Activated CD8-positive, alpha-beta memory T cell treated with anti-CD3 and anti-CD28 coated beads for 4 hours (primary cell): ENCODE data around the gene TGIF2.
"Not testable (repeated sequence)": the region's sequence is repeated elsewhere in the genome, so short reads cannot be mapped to it uniquely, and the experiment has no call there.

ENCODE experiments used
- DNase-seq, 2 donors: peaks; one replicate each; pipeline ENCODE4 v3.0.0-alpha.2; 2020; ENCODE audit warnings: low read depth in 2 of 2

Gene TGIF2

GRCh38 chr20:36547186-36548005 is 26.0 kb upstream of the TGIF2 start:
- no peak for DNase-seq

GRCh38 chr20:36548006-36548315 is 25.4 kb upstream of the TGIF2 start:
- no peak for DNase-seq

- DNase-seq = no peak
Observed at GRCh38 chr20:36548704-36549627, 24.4 kb upstream of the TGIF2 start.

GRCh38 chr20:36549628-36549941 is 23.8 kb upstream of the TGIF2 start:
- DNase-seq = no peak

- DNase-seq = no peak
Observed at GRCh38 chr20:36549942-36550789, 23.2 kb upstream of the TGIF2 start.

- no peak for DNase-seq
Observed at GRCh38 chr20:36550790-36551299, 22.6 kb upstream of the TGIF2 start.

- DNase-seq = no peak
Observed at GRCh38 chr20:36555248-36555647, 18.1 kb upstream of the TGIF2 start.

- no peak for DNase-seq
Observed at GRCh38 chr20:36562724-36563123, 10.7 kb upstream of the TGIF2 start.

GRCh38 chr20:36563374-36563773 is 10.0 kb upstream of the TGIF2 start:
- DNase-seq = no peak

- DNase-seq = not testable (repeated sequence)
Observed at GRCh38 chr20:36564078-36564725, 9.2 kb upstream of the TGIF2 start.

- DNase-seq = not testable (repeated sequence)
Observed at GRCh38 chr20:36564726-36565121, 8.7 kb upstream of the TGIF2 start.

- no peak for DNase-seq
Observed at GRCh38 chr20:36565520-36565919, 7.9 kb upstream of the TGIF2 start.

GRCh38 chr20:36569847-36570429 is 3.5 kb upstream of the TGIF2 start:
- DNase-seq = no peak

- no peak for DNase-seq
Observed at GRCh38 chr20:36571564-36572504, 1.6 kb upstream of the TGIF2 start.

GRCh38 chr20:36572701-36573102 is 695 bp upstream of the TGIF2 start:
- peak; percentile 44 to 63 for DNase-seq

GRCh38 chr20:36573798-36574365 is 485 bp downstream of the TGIF2 start:
- no peak for DNase-seq

GRCh38 chr20:36574366-36575135 is 1.2 kb downstream of the TGIF2 start:
- DNase-seq = peak; percentile 40 to 55

GRCh38 chr20:36576081-36576445 is 2.7 kb downstream of the TGIF2 start:
- no peak for DNase-seq
